Measurements from ENCODE around the gene DNAJC25. TPM values are rescaled to one million over a fixed set of nuclear protein-coding genes. Genes with fewer than 3 reads are reported as not detected.

The DNAJC25 gene
- total RNA-seq, 4 donors from 2014 or later = 3.3 to 14.7 (median 12.7) TPM

- H3K4me1 ChIP-seq = no peaks in the 10 kb centered on the region
- no peaks in the 10 kb centered on the region for H3K9me3 ChIP-seq
- DNase-seq = no peak
- no peak overlapping the region for H3K27ac ChIP-seq
- H3K27me3 ChIP-seq = no peaks in the 10 kb centered on the region
- no peak overlapping the region for H3K4me3 ChIP-seq
- H3K36me3 ChIP-seq = no peaks in the 10 kb centered on the region
- TF ChIP-seq POLR2A (IDR thresholded peaks at IDR 0.05) = no peak
- TF ChIP-seq CTCF (IDR thresholded peaks at IDR 0.05) = no peak
Measured at GRCh38 chr9:111696796-111697195, 65.7 kb downstream of the DNAJC25 start.

- Histone ChIP-seq H3K4me1 (no peaks in the 10 kb centered on the region), H3K9me3 (no peaks in the 10 kb centered on the region), H3K27me3 (no peaks in the 10 kb centered on the region), H3K27ac (peak overlapping the region in 2 of 4 donors; percentile 23 to 52), H3K4me3 (no peak overlapping the region), H3K36me3 (no peaks in the 10 kb centered on the region)
- peak in 1 of 3 donors; percentile 70 for DNase-seq
- no peak for TF ChIP-seq POLR2A (IDR thresholded peaks at IDR 0.05)
- no peak for TF ChIP-seq CTCF (IDR thresholded peaks at IDR 0.05)
Measured at GRCh38 chr9:111700776-111701175, 69.6 kb downstream of the DNAJC25 start.

Other genes starting within 250 kb of the DNAJC25 start
- gene ECPAS, start 147.0 kb upstream of the DNAJC25 start, total RNA-seq = 100 to 1,000 TPM; 108 to 179 (median 133) TPM
- 1 to 10 TPM; 1.6 to 5.8 (median 2.7) TPM for gene ZNF483, start 106.2 kb upstream of the DNAJC25 start, total RNA-seq
- 100 to 1,000 TPM; 142 to 948 (median 674) TPM for gene PTGR1, start 31.7 kb upstream of the DNAJC25 start, total RNA-seq
- 10 to 100 TPM; 15.8 to 64.4 (median 31.5) TPM for gene GNG10, start 30.3 kb downstream of the DNAJC25 start, total RNA-seq
- not detected for gene SHOC1, start 163.6 kb downstream of the DNAJC25 start, total RNA-seq